ENCODE data around the gene PDF.
"Not testable (repeated sequence)": the region's sequence is repeated elsewhere in the genome, so short reads cannot be mapped to it uniquely, and the experiment has no call there.

Gene PDF

DNA sequence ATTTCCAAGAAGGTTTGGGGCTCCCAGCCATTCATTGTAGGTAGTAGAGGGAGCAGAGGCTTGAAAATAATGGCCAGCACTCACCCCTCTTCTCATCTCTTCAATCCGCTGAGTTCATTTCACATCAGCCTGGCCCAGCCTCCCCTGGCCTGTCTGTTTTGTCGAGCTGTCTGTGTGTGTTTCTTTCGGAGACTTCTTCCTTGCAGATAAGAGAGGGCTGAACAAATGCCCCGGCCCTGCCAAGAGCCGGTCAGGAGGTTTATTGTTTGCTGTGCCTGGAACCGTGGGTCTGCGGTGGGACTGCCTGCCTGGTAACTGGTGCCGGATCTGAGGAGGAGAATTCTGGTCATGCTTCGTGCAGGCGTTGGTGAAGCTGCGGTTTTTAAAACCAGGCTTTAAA is 15.9 kb downstream of the PDF start:
- DNase-seq, result no peak

GRCh38 chr16:69313469-69313868 is 16.9 kb downstream of the PDF start:
- DNase-seq, result no peak

DNA sequence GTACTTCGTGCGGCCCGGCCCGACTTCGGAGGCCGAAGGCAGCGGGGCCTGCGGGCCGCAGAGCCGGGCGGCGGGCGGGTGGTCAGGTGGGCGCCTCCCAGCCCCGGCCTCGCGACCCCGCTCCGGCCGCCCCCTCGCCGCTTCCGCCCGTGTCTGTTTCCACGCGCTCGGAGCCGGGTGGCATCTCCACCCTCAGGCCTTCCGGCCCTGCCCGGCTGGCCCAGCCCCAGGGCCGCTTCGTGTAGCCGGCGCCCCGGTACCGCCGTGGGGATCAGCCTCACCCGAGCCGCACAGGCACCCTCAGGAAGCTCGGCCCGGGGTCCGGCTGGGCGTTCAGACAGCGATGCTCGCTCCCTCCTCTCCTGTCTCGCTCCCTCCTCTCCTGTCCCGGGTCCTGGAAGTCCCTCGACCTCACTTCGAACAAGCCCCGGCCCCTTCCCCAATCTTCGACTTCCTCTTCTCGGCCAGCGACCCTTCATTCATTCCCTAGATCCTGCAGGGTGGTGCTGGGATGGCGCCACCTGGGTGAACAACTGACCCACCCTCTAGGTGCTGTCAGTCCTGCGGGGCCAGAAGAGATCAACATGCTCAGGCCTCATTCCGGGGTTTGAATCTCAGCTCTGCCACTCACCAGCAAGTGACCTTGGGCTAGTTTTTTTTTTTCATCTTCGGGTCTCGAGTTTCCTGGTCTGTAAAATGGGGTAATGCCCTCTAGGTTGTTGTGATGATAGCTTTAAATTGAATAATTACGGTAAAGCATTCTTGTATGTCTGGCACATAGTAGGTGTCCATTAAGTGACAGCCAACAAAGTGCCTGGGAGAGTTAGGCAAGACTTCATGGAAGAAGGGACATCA is 18.6 kb downstream of the PDF start:
- peak; percentile 18 for DNase-seq

- peak; percentile 92 for DNase-seq
These were observed 19.5 kb downstream of the PDF start, which contains the start of gene VPS4A for GRCh38 chr16:69310653-69311532. Gene VPS4A (plus strand): TSS chr16:69311350. CDS start chr16:69311512, 162 bp downstream.

DNA sequence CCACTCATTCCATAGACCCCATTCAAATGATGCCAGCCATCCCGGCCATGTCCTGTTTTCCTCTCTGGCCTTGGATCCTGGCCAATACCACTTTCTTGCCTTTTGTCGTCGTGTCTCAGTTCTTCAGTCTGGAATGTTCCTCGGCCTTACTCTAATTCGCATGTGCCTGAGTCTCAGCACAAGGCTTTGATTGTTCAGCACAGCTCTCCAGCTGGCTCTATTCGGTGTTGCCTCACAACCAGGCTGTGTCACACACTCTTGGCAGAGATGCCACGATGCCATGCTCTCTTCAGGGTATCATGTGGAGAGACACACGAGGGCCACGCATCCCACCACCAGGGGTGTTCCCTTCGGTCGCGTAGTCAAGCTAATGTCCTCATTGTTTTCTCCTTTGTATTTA is 21.1 kb downstream of the PDF start:
- DNase-seq, result no peak

GRCh38 chr16:69307856-69308255 is 22.5 kb downstream of the PDF start:
- no peak for DNase-seq

DNA sequence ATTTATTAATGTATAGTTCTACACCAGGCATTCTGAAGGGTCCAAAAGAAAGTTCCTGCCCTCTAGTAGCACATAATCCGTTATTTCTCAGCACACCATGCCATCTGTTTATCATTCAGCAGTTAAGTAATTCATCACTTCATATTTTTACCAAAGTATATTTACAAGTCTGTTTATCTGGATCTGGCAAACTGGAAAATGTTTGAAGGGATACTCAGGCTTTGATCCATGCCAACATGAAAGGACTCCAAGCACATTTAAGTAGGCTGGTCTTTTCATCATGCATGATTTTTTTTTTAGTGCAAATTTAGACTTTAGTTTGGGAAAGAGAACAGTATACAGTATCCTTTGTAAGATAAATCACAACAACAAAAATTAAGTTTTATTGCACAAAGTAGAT is 23.3 kb downstream of the PDF start:
- no peak for DNase-seq

GRCh38 chr16:69306031-69306430 is 24.4 kb downstream of the PDF start:
- DNase-seq, result no peak

DNA sequence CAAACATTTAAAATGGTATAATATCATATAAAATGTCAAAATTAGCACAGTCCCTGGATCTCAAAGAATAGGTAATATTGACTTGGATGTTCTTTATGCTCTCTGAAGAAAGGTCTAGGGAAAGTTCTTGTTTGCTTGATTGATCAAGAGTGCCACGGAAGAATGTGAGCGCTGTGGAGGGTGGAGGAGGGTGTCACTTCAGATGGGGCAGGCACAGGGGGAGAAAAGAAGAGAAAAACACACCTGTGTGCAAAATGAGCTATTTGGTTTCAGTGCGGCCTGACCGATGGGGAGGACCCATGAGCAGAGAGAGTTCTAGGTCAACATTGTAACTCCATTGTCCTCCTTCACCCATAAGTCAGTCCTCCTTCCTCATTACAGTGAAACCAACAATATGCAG is 28.1 kb downstream of the PDF start:
- no peak for DNase-seq

DNA sequence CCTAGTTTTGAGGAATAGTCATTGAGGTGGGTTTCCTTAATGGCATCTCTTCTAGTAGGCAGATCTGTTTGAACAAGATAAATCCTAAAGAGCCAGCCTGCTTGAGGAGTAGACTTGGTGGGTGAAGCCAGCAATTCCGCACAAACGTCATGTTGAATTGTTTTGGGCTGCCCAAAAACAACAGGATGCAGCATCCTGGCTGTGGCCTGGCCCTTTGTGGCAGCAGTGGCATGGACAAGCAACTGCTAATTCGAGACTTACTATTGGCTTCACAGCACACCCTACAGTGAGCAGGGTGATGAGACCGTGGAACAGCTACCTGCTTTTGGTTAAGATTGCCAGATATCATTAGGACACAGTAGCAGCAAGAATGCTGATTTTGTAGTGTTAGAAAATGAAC is 28.5 kb downstream of the PDF start:
- no peak for DNase-seq

DNA sequence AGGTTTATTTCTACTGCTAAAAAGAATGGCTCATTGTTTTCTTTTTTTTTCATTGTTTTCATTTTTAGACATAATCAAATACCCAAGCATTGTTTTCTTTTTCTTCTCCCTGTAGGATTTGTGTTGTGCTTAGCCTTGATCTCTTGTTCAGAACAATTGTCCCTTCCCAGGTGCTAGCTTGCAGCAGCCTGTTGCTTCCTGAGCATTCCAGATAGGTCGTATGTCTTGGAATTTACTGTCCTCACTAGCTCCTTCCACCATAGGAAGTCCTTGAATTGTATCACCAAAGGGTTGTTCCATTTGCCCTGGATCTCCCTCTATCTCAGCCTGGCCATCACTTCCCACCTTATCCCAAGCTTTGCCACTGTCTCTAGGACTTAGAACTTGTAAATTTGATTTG is 29.2 kb downstream of the PDF start:
- no peak for DNase-seq

- DNase-seq, result no peak
These were observed 32.1 kb downstream of the PDF start for GRCh38 chr16:69298261-69298660.

- not testable (repeated sequence) for DNase-seq
These were observed 33.6 kb downstream of the PDF start for GRCh38 chr16:69296771-69297170.

- DNase-seq, result no peak
These were observed 36.3 kb downstream of the PDF start for GRCh38 chr16:69294051-69294450.

DNA sequence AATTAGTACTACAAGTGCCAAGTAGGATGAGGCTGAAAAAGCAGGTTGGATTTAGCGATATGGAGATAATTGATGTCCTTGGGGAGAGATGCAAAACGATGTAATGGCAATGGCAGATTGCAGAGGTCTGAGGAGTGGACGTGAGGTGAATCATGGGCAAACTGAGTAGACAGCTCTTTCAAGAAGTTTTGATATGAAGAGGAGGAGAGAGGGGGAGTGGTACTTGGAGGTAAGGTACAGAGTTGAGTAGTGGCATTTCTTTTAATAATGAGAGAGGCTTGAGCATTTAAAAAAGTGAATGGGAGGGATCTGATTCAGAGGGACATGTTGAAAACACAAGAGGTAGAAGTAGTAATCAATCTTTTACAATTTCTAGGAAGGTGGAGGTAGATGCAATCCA is 37.0 kb downstream of the PDF start:
- no peak for DNase-seq

GRCh38 chr16:69291657-69292056 is 38.7 kb downstream of the PDF start:
- DNase-seq, result not testable (repeated sequence)

- peak; percentile 48 for DNase-seq
These were observed 43.3 kb downstream of the PDF start for GRCh38 chr16:69286941-69287713.

DNA sequence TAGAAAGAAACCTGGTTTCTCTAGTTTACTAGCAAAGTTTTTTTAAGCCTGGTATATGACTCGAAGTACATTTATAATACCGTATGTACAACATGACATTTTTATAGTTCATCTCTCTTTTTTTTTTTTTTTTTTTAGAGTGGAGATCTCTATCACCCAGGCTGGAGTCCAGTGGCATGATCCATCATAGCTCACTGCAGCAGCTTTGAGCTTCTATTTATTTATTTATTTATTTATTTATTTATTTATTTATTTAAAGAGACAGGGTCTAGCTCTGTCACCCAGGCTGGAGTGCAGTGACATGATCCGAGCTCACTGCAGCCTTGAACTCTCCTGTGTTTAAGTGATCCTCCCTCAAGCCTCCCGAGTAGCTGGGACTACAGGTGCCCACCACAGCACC is 45.1 kb downstream of the PDF start:
- no peak for DNase-seq

DNA sequence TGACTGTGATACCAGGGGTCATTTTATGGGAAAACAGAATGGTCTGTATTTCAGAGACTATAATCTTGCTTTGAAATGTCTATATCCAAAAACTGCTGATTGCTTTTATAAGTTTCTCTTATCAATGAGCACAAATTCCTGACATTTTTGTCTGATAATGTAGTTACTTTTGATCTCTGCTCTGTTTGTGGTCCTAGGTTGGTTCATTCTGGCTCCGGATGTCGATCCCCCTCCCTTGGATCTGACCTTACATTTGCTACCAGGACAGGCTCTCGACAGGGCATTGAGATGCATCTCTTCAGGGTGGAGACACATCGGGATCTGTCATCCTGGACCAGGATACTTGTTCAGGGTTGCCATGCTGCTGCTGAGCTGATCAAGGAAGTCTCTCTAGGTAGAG is 46.5 kb downstream of the PDF start:
- DNase-seq, result no peak

DNA sequence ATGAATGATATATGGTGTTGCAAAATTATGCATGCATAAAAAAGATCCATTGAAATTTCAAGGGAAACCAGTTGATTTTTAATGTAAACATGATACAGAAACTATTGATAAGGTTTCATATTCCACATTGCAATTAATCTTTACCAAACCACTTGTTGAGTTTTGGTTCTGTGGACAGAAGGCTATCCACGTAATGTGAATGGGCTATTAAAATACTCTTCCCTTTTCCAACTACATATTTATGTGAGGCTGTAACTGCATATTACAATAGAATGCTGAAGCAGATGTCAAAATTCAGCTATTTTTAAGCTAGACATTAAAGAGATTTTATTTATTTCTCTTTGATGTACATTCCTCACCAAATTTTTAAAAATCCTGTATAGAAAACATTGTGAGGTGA is 53.0 kb downstream of the PDF start:
- no peak for DNase-seq
